ENCODE measurements around the gene MLLT3. TPM values are rescaled to one million over a fixed set of nuclear protein-coding genes. Genes with fewer than 3 reads are reported as not detected.

Gene MLLT3
- polyA plus RNA-seq, 1 experiment, result 32.5 TPM

DNA sequence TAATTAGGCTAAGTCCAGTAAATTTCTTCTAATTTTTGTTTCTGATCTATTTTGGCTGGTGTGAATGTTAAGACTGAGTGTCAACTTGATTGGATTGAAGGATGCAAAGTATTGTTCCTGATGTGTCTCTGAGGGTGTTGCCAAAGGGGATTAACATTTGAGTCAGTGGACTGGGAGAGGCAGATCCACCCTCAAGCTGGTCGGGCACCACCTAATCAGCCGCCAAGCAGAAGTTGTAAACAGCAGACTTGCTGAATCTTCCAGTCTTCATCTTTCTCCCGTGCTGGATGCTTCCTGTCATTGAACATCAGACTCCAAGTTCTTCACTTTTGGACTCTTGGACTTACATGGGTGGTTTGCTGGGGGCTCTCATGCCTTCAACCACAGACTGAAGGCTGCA, 21.4 kb upstream of the MLLT3 start:
- TF ChIP-seq, protein P1, sequence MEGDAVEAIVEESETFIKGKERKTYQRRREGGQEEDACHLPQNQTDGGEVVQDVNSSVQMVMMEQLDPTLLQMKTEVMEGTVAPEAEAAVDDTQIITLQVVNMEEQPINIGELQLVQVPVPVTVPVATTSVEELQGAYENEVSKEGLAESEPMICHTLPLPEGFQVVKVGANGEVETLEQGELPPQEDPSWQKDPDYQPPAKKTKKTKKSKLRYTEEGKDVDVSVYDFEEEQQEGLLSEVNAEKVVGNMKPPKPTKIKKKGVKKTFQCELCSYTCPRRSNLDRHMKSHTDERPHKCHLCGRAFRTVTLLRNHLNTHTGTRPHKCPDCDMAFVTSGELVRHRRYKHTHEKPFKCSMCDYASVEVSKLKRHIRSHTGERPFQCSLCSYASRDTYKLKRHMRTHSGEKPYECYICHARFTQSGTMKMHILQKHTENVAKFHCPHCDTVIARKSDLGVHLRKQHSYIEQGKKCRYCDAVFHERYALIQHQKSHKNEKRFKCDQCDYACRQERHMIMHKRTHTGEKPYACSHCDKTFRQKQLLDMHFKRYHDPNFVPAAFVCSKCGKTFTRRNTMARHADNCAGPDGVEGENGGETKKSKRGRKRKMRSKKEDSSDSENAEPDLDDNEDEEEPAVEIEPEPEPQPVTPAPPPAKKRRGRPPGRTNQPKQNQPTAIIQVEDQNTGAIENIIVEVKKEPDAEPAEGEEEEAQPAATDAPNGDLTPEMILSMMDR (IDR thresholded peaks at IDR 0.05; ENCODE audit: low read depth, low read length), result no peak
- H3K9me3 ChIP-seq (ENCODE audit: control insufficient read depth, insufficient read depth, low read length), result no peaks in the 10 kb centered on the region
- no peak overlapping the region for H3K27ac ChIP-seq (ENCODE audit: low read depth, low read length)
- POLR2A ChIA-PET, result no interaction called here
- DNase-seq (ENCODE audit: low read depth, low spot score), result no peak
- no peak overlapping the region for H3K4me3 ChIP-seq (ENCODE audit: low read depth, low read length)
- CTCF ChIA-PET, result interaction anchor here (0.8 kb wide), 1 partner anchor 19 kb away, joined by 4 read pairs; no protein-coding TSS in a partner anchor
- H3K27me3 ChIP-seq (ENCODE audit: control insufficient read depth, insufficient read depth, low read length), result no peaks in the 10 kb centered on the region

DNA sequence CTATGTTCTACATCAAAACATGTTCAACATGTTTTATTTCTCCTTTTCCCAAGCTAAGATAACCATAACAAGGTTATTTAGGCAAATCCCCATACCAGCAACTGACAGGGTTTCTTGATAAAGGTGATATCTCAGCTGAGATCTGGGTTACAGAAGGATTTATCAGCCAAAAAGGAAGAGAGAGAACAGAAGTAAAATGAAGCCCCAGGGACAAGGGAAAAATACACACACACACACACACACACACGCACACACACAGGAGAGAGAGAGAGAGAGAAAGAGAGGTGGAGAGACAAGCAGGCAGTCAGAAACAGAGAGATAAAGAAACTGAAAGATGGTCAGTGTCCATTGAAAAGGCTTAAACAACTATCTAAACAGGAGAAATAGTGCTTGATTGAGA, 19.7 kb upstream of the MLLT3 start:
- TF ChIP-seq, protein P1 (IDR thresholded peaks at IDR 0.05; ENCODE audit: low read depth, low read length), result no peak
- Histone ChIP-seq H3K27me3 (ENCODE audit: control insufficient read depth, insufficient read depth, low read length) (no peaks in the 10 kb centered on the region), H3K27ac (ENCODE audit: low read depth, low read length) (no peak overlapping the region), H3K4me3 (ENCODE audit: low read depth, low read length) (no peak overlapping the region), H3K9me3 (ENCODE audit: control insufficient read depth, insufficient read depth, low read length) (no peaks in the 10 kb centered on the region)
- CTCF ChIA-PET, result interaction anchor here (0.7 kb wide), 1 partner anchor 17 kb away, joined by 3 read pairs; no protein-coding TSS in a partner anchor
- DNase-seq (ENCODE audit: low read depth, low spot score), result no peak
- POLR2A ChIA-PET, result interaction anchor here (0.6 kb wide), 1 partner anchor 226 kb away, joined by 3 read pairs; no protein-coding TSS in a partner anchor

DNA sequence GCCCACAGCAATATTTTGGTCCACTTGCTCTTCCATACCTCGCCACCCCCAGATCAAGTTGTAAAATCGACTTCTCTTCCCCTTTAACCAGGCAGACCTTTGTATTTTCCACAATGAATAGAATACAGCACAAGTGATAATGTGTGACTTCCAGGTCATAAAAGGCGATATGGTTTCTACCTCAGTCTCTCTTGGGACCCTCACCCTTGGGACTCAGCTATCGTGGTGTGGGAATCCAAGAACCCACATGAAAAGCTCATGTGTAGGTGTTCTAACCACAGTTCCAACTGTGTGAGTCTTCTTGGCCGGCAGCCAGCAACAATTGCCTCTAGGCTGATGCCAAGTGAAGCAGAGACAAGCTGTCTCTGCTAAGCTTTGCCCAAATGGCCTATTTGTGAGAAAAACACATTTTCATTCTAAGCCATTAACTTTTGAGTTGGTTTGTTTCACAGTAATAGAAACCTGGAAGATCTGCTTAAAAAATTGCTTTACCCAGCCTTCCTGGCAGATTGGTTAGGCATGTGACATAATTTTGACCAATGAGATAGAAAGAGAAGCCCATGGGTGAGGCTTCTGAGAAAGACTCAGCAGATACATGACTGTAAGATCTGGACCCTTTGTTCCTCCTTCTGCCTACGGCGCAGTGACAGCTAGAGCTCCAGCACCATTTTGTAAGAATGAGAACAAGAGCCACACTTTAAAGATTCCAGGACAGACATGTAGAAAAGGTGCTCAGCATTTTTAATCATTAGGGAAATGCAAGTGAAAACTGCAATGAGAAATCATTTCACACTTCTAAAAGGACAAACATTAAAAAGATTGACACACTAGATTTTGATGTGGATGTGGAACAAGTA, 18.3 kb upstream of the MLLT3 start:
- POLR2A ChIA-PET, result no interaction called here
- CTCF ChIA-PET, result interaction anchor here (1.8 kb wide), 1 partner anchor 15 kb away, joined by 4 read pairs; no protein-coding TSS in a partner anchor
- Histone ChIP-seq H3K9me3 (ENCODE audit: control insufficient read depth, insufficient read depth, low read length) (no peaks in the 10 kb centered on the region), H3K4me3 (ENCODE audit: low read depth, low read length) (no peak overlapping the region), H3K27ac (ENCODE audit: low read depth, low read length) (no peak overlapping the region), H3K27me3 (ENCODE audit: control insufficient read depth, insufficient read depth, low read length) (no peaks in the 10 kb centered on the region)
- TF ChIP-seq, protein P1 (IDR thresholded peaks at IDR 0.05; ENCODE audit: low read depth, low read length), result no peak
- no peak for DNase-seq (ENCODE audit: low read depth, low spot score)

DNA sequence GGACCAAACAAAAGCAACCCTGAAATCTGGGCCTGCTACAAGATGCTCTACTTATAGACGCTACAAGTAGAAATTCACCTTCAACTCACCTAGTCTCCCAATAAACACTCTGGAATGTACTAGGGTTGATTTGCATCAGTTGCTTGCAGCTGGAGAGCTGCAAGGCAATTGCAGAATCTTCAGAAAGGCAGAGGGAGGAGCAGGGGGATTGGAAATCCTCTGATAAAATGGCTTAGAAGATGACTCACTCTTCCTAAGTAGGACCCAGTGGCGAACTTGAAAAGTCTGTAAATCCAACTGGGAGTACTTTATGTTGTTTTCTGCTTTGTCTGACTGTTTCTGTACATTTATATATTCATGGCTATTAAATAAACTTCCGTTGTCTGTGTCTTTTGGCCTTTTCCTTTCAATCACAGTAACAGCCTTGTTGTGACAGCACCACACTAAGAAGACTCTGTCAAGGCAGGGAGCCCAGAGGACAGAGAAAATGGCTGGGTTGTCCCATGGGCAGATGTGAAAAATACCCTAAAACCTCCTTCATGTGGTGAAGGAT, 14.7 kb upstream of the MLLT3 start:
- H3K9me3 ChIP-seq (ENCODE audit: control insufficient read depth, insufficient read depth, low read length), result no peaks in the 10 kb centered on the region
- ChIA-PET POLR2A (no interaction called here), CTCF (interaction anchor here (1.4 kb wide), 1 partner anchor 12 kb away, joined by 6 read pairs; no protein-coding TSS in a partner anchor)
- no peaks in the 10 kb centered on the region for H3K27me3 ChIP-seq (ENCODE audit: control insufficient read depth, insufficient read depth, low read length)
- DNase-seq (ENCODE audit: low read depth, low spot score), result no peak
- H3K27ac ChIP-seq (ENCODE audit: low read depth, low read length), result no peak overlapping the region
- TF ChIP-seq, protein P1 (IDR thresholded peaks at IDR 0.05; ENCODE audit: low read depth, low read length), result no peak
- no peak overlapping the region for H3K4me3 ChIP-seq (ENCODE audit: low read depth, low read length)

DNA sequence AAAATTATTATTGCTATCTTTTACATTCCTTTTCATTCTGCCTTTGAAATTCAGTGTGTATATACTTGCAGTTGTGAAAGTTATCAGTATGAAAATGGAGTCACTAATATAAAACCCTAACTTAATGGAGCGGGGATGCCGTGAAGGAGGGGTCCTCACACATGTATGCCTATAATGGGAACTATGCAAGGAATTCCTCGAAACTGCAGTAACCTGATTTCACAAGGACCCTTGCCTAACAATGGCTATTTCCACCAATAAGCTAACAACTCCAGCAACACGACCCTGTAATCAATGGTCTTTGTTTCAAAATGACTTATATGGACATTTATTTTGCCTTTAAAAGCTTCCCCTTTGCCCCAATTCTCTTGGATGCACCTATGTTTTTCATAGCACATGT, 12.6 kb upstream of the MLLT3 start:
- Histone ChIP-seq H3K27ac (ENCODE audit: low read depth, low read length) (no peak overlapping the region), H3K27me3 (ENCODE audit: control insufficient read depth, insufficient read depth, low read length) (no peaks in the 10 kb centered on the region), H3K4me3 (ENCODE audit: low read depth, low read length) (no peak overlapping the region), H3K9me3 (ENCODE audit: control insufficient read depth, insufficient read depth, low read length) (no peaks in the 10 kb centered on the region)
- CTCF ChIA-PET, result interaction anchor here (1.8 kb wide), 1 partner anchor 10 kb away, joined by 6 read pairs; no protein-coding TSS in a partner anchor
- POLR2A ChIA-PET, result no interaction called here
- no peak for DNase-seq (ENCODE audit: low read depth, low spot score)
- TF ChIP-seq, protein P1 (IDR thresholded peaks at IDR 0.05; ENCODE audit: low read depth, low read length), result no peak

Measured in AG04450 (cell line).